Ovary (tissue), 9 donors: ENCODE results near the gene LHX3. TPM values are rescaled to one million over a fixed set of nuclear protein-coding genes. Genes with fewer than 3 reads are reported as not detected.

Experiments used
- DNase-seq, 5 donors: peaks; one replicate each; pipeline ENCODE4 v3.0.0-alpha.2; 2019 to 2020
- H3K27ac ChIP-seq, 2 donors: fragments of 200-600 bp; one replicate each; pipeline versions ENCODE4 v1.5.1 to v1.8.0; 2019 to 2022
- H3K27me3 ChIP-seq: fragments of 200-600 bp; one replicate; pipeline ENCODE4 v1.8.0; 2022
- H3K36me3 ChIP-seq: fragments of 200-600 bp; sonication (generic); one replicate; pipeline ENCODE4 v1.5.1; 2019
- H3K4me1 ChIP-seq: one replicate; pipeline ENCODE4 v1.8.1; 2013; ENCODE audit warnings: mild to moderate bottlenecking, moderate library complexity; ENCODE audit not compliant: insufficient read depth
- H3K4me3 ChIP-seq: fragments of 200-600 bp; sonication (generic); one replicate; pipeline ENCODE4 v1.5.1; 2017
- H3K9me3 ChIP-seq, 2 donors: fragments of 200-600 bp in 1 of 2; sonication (generic) in 1 of 2; one replicate each; pipeline versions ENCODE4 v1.5.1 to v1.8.1; 2013 to 2019; ENCODE audit warnings: mild to moderate bottlenecking in 1 of 2, moderate library complexity in 1 of 2
- CTCF ChIP-seq, 3 donors: fragments of 450-650 bp in 2 of 3; fragments of 200-600 bp in 1 of 3; IDR thresholded peaks; one replicate each; pipeline versions ENCODE4 v1.5.1 to v1.8.0; 2016 to 2022; ENCODE audit warnings: antibody characterized with exemption in 3 of 3, mild to moderate bottlenecking in 1 of 3
- EP300 ChIP-seq: sonication (generic); formaldehyde crosslinking; IDR thresholded peaks from one replicate; pipeline ENCODE4 v1.6.1; 2017; ENCODE audit warnings: antibody characterized with exemption
- POLR2A ChIP-seq: fragments of 450-650 bp; IDR thresholded peaks from one replicate; pipeline ENCODE4 v1.6.1; 2017; ENCODE audit warnings: antibody characterized with exemption, mild to moderate bottlenecking, moderate library complexity
- WGBS, 3 donors: extraction: QIAGEN DNeasy Blood & Tissue Kit in 1 of 3; methylation state at CpG; one replicate each; pipeline versions ENCODE4 v1.1.5 to v1.1.7; 2013 to 2017; 5-methylcytosine and 5-hydroxymethylcytosine counted together
- intact Hi-C, 4 donors: fragments of 100-400 bp; cut with DNase I; formaldehyde crosslinking; loops; one replicate each; pipeline versions ENCODE4 v1.11.0 to v1.15.1; 2022 to 2023
- polyA plus RNA-seq, 2 donors: library from polyadenylated mRNA; stranded (reverse); fragments of 200-250 nt in 1 of 2; fragments of 350-450 nt in 1 of 2; fragmentation: Illumina TruSeq in 1 of 2; extraction: RNeasy Lipid Tissue Mini Kit (QIAGEN cat#74804) in 1 of 2; gene quantifications; one replicate each; pipeline ENCODE4 v1.2.3, GENCODE V29; 2013 to 2014
- total RNA-seq, 7 donors: library from RNA; depleted of rRNA in 2 of 7; stranded (reverse); fragments of >200 nt in 2 of 7; fragmentation: NEBNext Ultra II Directional in 3 of 7; extraction: Animal tissue kit (Norgen Biotek cat#: 25700) in 3 of 7; gene quantifications; one replicate each; pipeline versions ENCODE4 v1.1.0 to v1.2.4, GENCODE V29; 2016 to 2023
- donor health status: DM: no; HTN: no; CAD: no; lungs with moderate emphysema.
- donor health status: DM: no; HTN: no; CAD: no.
- donor health status: Bipolar disorder and iron deficiency.
- donor health status: DM: yes; HTN: yes; CAD: no.
- donor health status: DM: no; HTN: no; CAD: no.
- donor health status: DM: yes; HTN: yes; CAD: no.

The LHX3 gene
- total and polyA plus RNA-seq, 9 donors: not detected

GRCh38 chr9:136242248-136242647 is 37.3 kb upstream of the LHX3 start:
- Histone ChIP-seq H3K36me3 (no peaks in the 10 kb centered on the region), H3K4me3 (no peak overlapping the region), H3K27ac (no peak overlapping the region), H3K9me3 (no peaks in the 10 kb centered on the region), H3K27me3 (no peaks in the 10 kb centered on the region), H3K4me1 (peaks cover 8% of the 10 kb centered on the region)
- no peak for DNase-seq
- 91 to 97% (median 96%) methylated on average over 8 of the region's 8 CpGs for WGBS, 3 donors
- no peak for TF ChIP-seq EP300
- TF ChIP-seq POLR2A: no peak
- TF ChIP-seq CTCF (IDR thresholded peaks at IDR 0.05): no peak
- intact Hi-C loops: loop anchor here in 1 of 4 donors (10.0 kb wide), 1 partner anchor 277 kb away; the partner anchor contains the start of gene UBAC1

DNA sequence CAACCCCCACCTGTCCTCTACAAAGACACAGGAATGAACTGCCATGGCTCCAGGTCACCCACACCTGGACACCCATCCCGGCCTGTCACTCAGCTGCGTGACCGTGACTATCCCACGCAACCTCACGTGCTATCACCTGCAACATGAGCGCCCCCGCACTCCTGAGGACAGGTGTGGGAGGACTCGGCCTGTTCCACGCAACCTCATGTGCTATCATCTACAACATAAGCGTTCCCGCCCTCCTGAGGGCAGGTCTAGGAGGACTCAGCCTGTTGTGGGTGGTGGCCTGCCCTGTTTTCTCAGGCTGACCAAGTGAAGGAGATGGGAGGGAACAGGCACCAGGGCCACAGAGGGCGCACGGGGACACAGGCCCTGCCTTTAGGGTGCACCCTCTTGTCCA is 36.6 kb upstream of the LHX3 start:
- Histone ChIP-seq H3K4me3 (no peak overlapping the region), H3K27ac (no peak overlapping the region), H3K27me3 (no peaks in the 10 kb centered on the region), H3K4me1 (peaks cover 8% of the 10 kb centered on the region), H3K36me3 (no peaks in the 10 kb centered on the region), H3K9me3 (no peaks in the 10 kb centered on the region)
- WGBS, 3 donors: 93 to 94% (median 94%) methylated on average over 13 of the region's 13 CpGs
- TF ChIP-seq EP300 (no peak), CTCF (IDR thresholded peaks at IDR 0.05) (no peak), POLR2A (no peak)
- no peak for DNase-seq
- intact Hi-C loops: loop anchor here in 1 of 4 donors (10.0 kb wide), 1 partner anchor 277 kb away; the partner anchor contains the start of gene UBAC1

- Histone ChIP-seq H3K27me3 (no peaks in the 10 kb centered on the region), H3K4me3 (no peak overlapping the region), H3K9me3 (no peaks in the 10 kb centered on the region), H3K4me1 (peaks cover 8% of the 10 kb centered on the region), H3K27ac (no peak overlapping the region), H3K36me3 (no peaks in the 10 kb centered on the region)
- no peak for DNase-seq
- TF ChIP-seq EP300: no peak
- no peak for TF ChIP-seq CTCF (IDR thresholded peaks at IDR 0.05)
- no peak for TF ChIP-seq POLR2A
- intact Hi-C loops: loop anchor here in 1 of 4 donors (10.0 kb wide), 1 partner anchor 276 kb away; the partner anchor contains the start of gene UBAC1
- 89 to 95% (median 94%) methylated on average over 20 of the region's 20 CpGs for WGBS, 3 donors
Observed at GRCh38 chr9:136240941-136241340, 36.0 kb upstream of the LHX3 start.

DNA sequence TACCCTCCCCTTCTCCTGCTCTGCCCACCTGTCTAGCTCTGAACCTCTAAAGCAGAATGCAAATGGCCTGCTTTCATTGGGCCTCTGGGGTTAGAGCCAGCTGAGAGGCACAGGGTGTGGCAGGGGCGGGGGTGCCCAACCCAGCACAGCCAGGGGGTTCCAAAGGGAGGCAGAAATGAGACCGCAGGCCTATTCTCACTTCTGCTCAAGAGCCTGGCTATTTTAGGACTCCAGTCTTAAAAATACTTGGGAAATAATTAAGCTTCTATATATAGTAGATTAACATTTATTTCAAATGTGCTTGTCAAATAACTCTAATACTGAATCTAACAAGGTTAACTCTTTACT is 35.0 kb upstream of the LHX3 start:
- TF ChIP-seq CTCF (IDR thresholded peaks at IDR 0.05) (no peak), EP300 (no peak), POLR2A (no peak)
- 68 to 81% (median 72%) methylated on average over 2 of the region's 2 CpGs for WGBS, 3 donors
- intact Hi-C loops: loop anchor here in 1 of 4 donors (10.0 kb wide), 1 partner anchor 275 kb away; the partner anchor contains the start of gene UBAC1

More for the DNA sequence above, 35.0 kb upstream of the LHX3 start:
- Histone ChIP-seq H3K4me3 (no peak overlapping the region), H3K27me3 (no peaks in the 10 kb centered on the region), H3K36me3 (no peaks in the 10 kb centered on the region), H3K9me3 (no peaks in the 10 kb centered on the region), H3K27ac (no peak overlapping the region), H3K4me1 (peaks cover 6% of the 10 kb centered on the region)
- no peak for DNase-seq
